Pancreas (tissue), 10 donors: Measurements from ENCODE around the gene FAM124A. TPM values are rescaled to one million over a fixed set of nuclear protein-coding genes. Genes with fewer than 3 reads are reported as not detected.

ENCODE experiments used
- ATAC-seq, 4 donors: fragments of 200-7000 bp; cut with Tn5 transposase; one replicate each; pipeline versions ENCODE4 v1.8.0 to v1.9.1; 2020; ENCODE audit warnings: mild to moderate bottlenecking in 4 of 4, moderate library complexity in 4 of 4
- DNase-seq, 6 donors: peaks; one replicate each; pipeline ENCODE4 v3.0.0-alpha.2; 2020
- FAIRE-seq: peaks from 2 replicates; lab custom pipeline; 2012; peaks lifted over from hg19 to GRCh38; lab: Jason Lieb, UNC
- H3K27ac ChIP-seq, 4 donors: fragments of 200-600 bp; sonication (generic); 1 replicate in 3 of 4; 2 replicates in 1 of 4; pipeline versions ENCODE4 v1.5.0 to v1.8.0; 2020
- H3K27me3 ChIP-seq, 4 donors: fragments of 200-600 bp; one replicate each; pipeline ENCODE4 v1.8.0; 2021
- H3K36me3 ChIP-seq, 3 donors: fragments of 200-600 bp; sonication (generic) in 1 of 3; one replicate each; pipeline versions ENCODE4 v1.5.0 to v1.8.0; 2020 to 2021
- H3K4me1 ChIP-seq, 3 donors: fragments of 200-600 bp; one replicate each; pipeline ENCODE4 v1.8.0; 2021
- H3K4me3 ChIP-seq, 4 donors: fragments of 200-600 bp; sonication (generic) in 2 of 4; one replicate each; pipeline versions ENCODE4 v1.5.0 to v1.8.0; 2020 to 2021
- H3K9me3 ChIP-seq, 4 donors: fragments of 200-600 bp; one replicate each; pipeline ENCODE4 v1.8.0; 2021
- WGBS, 2 donors: extraction: QIAGEN DNeasy Blood & Tissue Kit; methylation state at CpG; one replicate each; pipeline ENCODE4 v1.1.7; 2013; 5-methylcytosine and 5-hydroxymethylcytosine counted together
- intact Hi-C, 3 donors: fragments of 100-400 bp; cut with DNase I; formaldehyde crosslinking; loops; one replicate each; pipeline versions ENCODE4 v1.11.1 to v1.14.2; 2022
- polyA plus RNA-seq, 2 donors: library from polyadenylated mRNA; stranded (reverse); fragments of 200-250 nt; gene quantifications; one replicate each; pipeline ENCODE4 v1.2.3, GENCODE V29; 2013
- total RNA-seq, 6 donors: library from RNA; stranded (reverse); fragmentation: NEBNext Ultra II Directional in 4 of 6; extraction: Animal tissue kit (Norgen Biotek cat#: 25700) in 4 of 6; gene quantifications; one replicate each; pipeline versions ENCODE4 v1.2.1 to v1.2.4, GENCODE V29; 2021 to 2023
- TF ChIP-seq, protein P1 (sequence below), 4 donors: fragments of 200-600 bp; sonication (generic) in 3 of 4; IDR thresholded peaks; one replicate each; pipeline versions ENCODE4 v1.5.0 to v1.8.0; 2021; ENCODE audit warnings: antibody characterized with exemption in 4 of 4
- donor health status: healthy with polysubstance abuse.
- donor health status: DM: no; HTN: no; CAD: no; lungs with moderate emphysema.
- donor health status: DM: no; HTN: no; CAD: no.
- donor health status: control.
- donor health status: control.
- donor health status: Bipolar disorder and iron deficiency.
- donor health status: DM: yes; HTN: yes; CAD: no.
- donor health status: DM: no; HTN: no; CAD: no.
- donor health status: DM: no; HTN: no; CAD: no.
- donor health status: DM: yes; HTN: yes; CAD: no.

Gene FAM124A
- total and polyA plus RNA-seq, 8 donors, result 0.47 to 1.6 (median 0.77) TPM

DNA sequence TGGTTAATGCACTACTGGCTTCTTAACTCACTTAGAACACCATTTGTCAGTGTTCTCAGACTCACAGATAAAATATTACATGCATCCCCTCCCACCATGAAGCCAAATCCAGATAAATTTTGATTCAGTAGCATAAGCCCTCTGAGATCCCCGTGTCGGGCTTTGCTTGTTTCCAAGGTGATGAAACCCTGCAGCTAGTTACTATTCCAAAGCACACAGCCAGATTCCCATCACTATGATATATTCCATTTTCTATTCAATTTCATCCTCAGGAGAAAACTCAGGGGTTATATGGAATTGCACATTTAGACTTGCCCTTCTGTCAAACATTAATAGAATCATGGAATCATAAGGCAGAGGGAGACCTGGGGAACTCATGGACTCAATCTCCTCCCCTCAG is 9.4 kb upstream of the FAM124A start:
- no peak for FAIRE-seq

DNA sequence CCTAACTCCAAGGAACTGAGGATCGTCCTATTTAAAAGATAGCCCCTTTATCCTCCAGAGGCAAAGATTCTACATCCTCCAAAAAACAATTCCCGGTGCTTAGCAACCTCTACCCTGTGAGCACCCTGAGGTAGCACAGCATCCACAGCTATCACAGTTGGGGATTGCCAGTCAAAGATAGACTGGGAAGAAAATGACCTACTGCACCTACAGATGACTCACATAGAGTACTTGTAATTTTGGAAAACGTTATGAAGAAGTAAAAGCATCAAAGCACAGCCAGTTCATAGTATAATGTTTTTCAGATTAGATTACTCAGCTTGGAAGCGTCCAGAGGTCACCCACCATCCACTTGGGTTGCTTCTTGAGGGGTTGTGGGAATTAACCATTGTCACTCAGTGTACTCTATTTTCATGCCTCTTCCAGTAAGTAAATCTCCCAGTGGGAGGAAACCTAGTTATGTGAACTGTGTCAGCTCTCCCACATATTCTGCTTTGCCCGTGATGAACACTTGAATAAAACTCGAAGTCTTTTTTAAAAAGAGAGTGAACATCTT is 8.9 kb upstream of the FAM124A start:
- no peak for DNase-seq
- TF ChIP-seq, protein P1, sequence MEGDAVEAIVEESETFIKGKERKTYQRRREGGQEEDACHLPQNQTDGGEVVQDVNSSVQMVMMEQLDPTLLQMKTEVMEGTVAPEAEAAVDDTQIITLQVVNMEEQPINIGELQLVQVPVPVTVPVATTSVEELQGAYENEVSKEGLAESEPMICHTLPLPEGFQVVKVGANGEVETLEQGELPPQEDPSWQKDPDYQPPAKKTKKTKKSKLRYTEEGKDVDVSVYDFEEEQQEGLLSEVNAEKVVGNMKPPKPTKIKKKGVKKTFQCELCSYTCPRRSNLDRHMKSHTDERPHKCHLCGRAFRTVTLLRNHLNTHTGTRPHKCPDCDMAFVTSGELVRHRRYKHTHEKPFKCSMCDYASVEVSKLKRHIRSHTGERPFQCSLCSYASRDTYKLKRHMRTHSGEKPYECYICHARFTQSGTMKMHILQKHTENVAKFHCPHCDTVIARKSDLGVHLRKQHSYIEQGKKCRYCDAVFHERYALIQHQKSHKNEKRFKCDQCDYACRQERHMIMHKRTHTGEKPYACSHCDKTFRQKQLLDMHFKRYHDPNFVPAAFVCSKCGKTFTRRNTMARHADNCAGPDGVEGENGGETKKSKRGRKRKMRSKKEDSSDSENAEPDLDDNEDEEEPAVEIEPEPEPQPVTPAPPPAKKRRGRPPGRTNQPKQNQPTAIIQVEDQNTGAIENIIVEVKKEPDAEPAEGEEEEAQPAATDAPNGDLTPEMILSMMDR (IDR thresholded peaks at IDR 0.05), result no peak
- no peak overlapping the region for H3K4me3 ChIP-seq
- H3K36me3 ChIP-seq, result no peaks in the 10 kb centered on the region
- FAIRE-seq, result no peak
- no peaks in the 10 kb centered on the region for H3K4me1 ChIP-seq
- no peaks in the 10 kb centered on the region for H3K27me3 ChIP-seq
- intact Hi-C loops, result no loop called here
- WGBS, 2 donors, result 46 to 53% methylated on average over 6 of the region's 6 CpGs
- ATAC-seq, result peak in 1 of 4 donors; percentile 55
- no peaks in the 10 kb centered on the region for H3K9me3 ChIP-seq
- no peak overlapping the region for H3K27ac ChIP-seq

More for the DNA sequence above, 9.4 kb upstream of the FAM124A start:
- Histone ChIP-seq H3K9me3 (no peaks in the 10 kb centered on the region), H3K27me3 (no peaks in the 10 kb centered on the region), H3K27ac (no peak overlapping the region), H3K4me3 (no peak overlapping the region), H3K4me1 (no peaks in the 10 kb centered on the region), H3K36me3 (no peaks in the 10 kb centered on the region)
- ATAC-seq (no peak), DNase-seq (no peak)
- WGBS, 2 donors, result 25 to 29% methylated on average over 2 of the region's 2 CpGs
- intact Hi-C loops, result no loop called here
- TF ChIP-seq, protein P1 (IDR thresholded peaks at IDR 0.05), result no peak

DNA sequence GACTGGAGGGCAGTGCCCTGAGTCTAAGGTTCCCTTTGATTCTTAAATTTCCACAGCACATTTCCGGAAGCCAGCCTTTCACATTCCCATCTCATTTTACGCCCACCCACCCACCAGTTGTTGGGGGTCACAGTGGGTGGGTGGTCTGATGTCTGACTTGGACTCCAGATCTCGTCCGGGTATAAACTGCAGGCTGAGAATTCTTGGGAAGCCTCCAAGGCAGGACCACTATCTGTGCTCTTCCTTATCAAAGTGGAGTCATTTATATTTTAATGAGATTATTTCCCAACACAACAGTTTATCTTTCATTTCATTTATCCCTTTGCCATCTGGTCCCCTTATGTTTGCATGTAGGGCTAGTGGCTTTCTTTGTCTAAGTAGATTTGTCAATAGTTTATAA is 3.6 kb upstream of the FAM124A start:
- FAIRE-seq, result no peak
- DNase-seq, result no peak
- 81 to 95% methylated on average over 4 of the region's 4 CpGs for WGBS, 2 donors
- intact Hi-C loops, result no loop called here
- TF ChIP-seq, protein P1 (IDR thresholded peaks at IDR 0.05), result no peak
- Histone ChIP-seq H3K9me3 (no peaks in the 10 kb centered on the region), H3K36me3 (no peaks in the 10 kb centered on the region), H3K4me3 (no peak overlapping the region), H3K27ac (no peak overlapping the region), H3K27me3 (no peaks in the 10 kb centered on the region), H3K4me1 (peaks cover 0 to 3% (median 0%) of the 10 kb centered on the region in 3 donors)
- ATAC-seq, result no peak

DNA sequence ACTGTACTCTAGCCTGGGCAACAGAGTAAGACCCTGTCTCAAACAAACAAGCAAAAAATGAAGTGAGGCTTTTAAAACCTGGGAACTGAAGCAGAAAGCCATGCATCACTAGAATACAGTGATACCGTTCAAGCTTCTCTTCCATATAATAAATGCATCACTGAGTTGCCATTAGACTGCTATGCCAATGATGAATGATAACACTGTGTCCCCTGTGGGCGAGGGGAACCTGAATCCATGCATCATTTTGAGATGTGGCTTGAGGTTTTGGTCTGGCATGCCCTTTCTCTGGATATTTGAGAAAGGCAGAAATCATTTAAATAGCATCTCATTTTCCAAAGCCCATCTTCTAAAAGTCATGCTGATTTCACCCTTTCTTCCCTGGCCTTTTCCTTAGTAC is 1.5 kb upstream of the FAM124A start:
- ATAC-seq, result no peak
- Histone ChIP-seq H3K4me3 (no peak overlapping the region), H3K27me3 (no peaks in the 10 kb centered on the region), H3K9me3 (no peaks in the 10 kb centered on the region), H3K36me3 (no peaks in the 10 kb centered on the region), H3K27ac (no peak overlapping the region), H3K4me1 (peaks cover 0 to 3% (median 0%) of the 10 kb centered on the region in 3 donors)
- WGBS, 2 donors, result 83 to 85% methylated on average over 2 of the region's 2 CpGs
- DNase-seq, result no peak
- TF ChIP-seq, protein P1 (IDR thresholded peaks at IDR 0.05), result no peak
- no peak for FAIRE-seq
- intact Hi-C loops, result loop anchor here in 1 of 3 donors (10.0 kb wide), 1 partner anchor 64 kb away; no protein-coding TSS in a partner anchor

DNA sequence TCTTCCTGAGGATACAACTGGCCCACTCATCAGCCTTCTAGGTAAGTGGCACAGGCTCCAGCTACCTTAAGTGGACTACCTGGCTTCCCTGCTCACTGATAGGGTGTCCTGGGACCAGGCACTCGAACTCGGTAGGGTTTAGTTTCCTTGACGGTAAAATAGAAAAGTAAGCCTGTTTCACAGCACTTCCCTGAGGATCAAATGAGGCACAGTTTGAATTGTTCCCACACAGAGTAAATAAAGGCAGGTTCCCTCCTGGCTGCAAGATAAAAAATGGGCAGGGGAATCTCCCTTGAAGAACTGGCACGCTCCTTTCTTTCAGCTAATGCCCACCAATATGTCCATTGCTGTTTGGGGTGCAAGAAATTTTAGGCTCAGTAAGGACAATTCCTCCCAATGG is 1.1 kb upstream of the FAM124A start:
- no peak for FAIRE-seq
- intact Hi-C loops, result loop anchor here in 1 of 3 donors (10.0 kb wide), 1 partner anchor 64 kb away; no protein-coding TSS in a partner anchor
- Histone ChIP-seq H3K36me3 (no peaks in the 10 kb centered on the region), H3K27me3 (no peaks in the 10 kb centered on the region), H3K9me3 (no peaks in the 10 kb centered on the region), H3K4me1 (peaks cover 0 to 3% (median 0%) of the 10 kb centered on the region in 3 donors), H3K27ac (no peak overlapping the region), H3K4me3 (no peak overlapping the region)
- ATAC-seq, result peak in 3 of 4 donors; percentile 23 to 60 (median 44)
- 22 to 24% methylated on average over 4 of the region's 4 CpGs for WGBS, 2 donors
- no peak for DNase-seq
- TF ChIP-seq, protein P1 (IDR thresholded peaks at IDR 0.05), result no peak
